ENCODE measurements around the gene PRX. TPM values are rescaled to one million over a fixed set of nuclear protein-coding genes. Genes with fewer than 3 reads are reported as not detected.
A peak's percentile ranks its signal among the peaks of the same experiment; 100 is the strongest.
"Not testable (repeated sequence)": the region's sequence is repeated elsewhere in the genome, so short reads cannot be mapped to it uniquely, and the experiment has no call there.

PRX gene
- total RNA-seq, 2 experiments from 2014 or later = 1.2 to 1.7 TPM

DNA sequence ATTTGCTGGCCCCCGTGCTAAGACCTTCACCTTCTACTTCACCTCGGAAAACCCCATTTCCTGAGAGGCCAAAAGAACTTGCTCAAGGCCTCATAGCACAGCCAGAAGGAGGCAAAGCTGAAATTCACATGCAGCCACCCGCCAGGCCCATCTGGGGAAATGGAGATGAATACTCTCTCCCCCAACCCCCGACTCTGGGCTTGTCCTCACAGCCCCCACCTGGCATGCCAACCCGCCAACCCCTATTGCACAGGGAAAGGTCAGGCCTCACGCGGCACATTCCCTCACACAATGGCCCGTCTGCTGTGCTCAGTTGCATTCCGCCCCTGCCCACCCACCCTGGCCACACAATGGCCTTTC lies 3.2 kb downstream of the PRX start:
- no peak for DNase-seq
- no peaks in the 10 kb centered on the region for H3K9me3 Mint-ChIP-seq
- intact Hi-C loops (cut with micrococcal nuclease) = no loop called here
- H3K27me3 Mint-ChIP-seq = peaks cover 3% of the 10 kb centered on the region
- no peak overlapping the region for H3K27ac Mint-ChIP-seq
- CTCF ChIA-PET = interaction anchor here (1.4 to 2.8 kb wide), 2 partner anchors 10 to 105 kb away, joined by 6 to 13 read pairs; no protein-coding TSS in a partner anchor
- no peak overlapping the region for H3K4me3 Mint-ChIP-seq
- H3K36me3 Mint-ChIP-seq = no peaks in the 10 kb centered on the region
- peaks cover 7% of the 10 kb centered on the region for H3K4me1 Mint-ChIP-seq (ENCODE audit: low read depth)
- POLR2A ChIA-PET = no interaction called here

DNA sequence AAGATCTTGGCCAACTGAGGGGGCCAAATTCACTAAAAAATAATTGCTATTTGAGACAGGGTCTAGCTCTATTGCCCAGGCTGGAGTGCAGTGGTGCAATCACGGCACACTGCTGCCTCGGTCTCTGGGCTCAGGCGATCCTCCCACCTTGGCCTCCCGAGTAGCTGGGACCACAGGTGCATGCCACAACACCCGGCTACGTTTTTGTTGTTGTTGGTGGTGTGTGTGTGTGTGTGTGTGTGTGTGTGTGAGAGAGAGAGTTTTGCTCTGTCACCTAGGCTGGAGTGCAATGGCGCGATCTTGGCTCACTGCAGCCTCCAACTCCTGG lies 4.6 kb downstream of the PRX start:
- H3K4me1 Mint-ChIP-seq (ENCODE audit: low read depth); POLR2A ChIA-PET: not testable (repeated sequence)
- intact Hi-C loops (cut with micrococcal nuclease) = loop anchor here (10.0 kb wide), 1 partner anchor 56 kb away; the partner anchor contains the start of genes BLVRB and SPTBN4

DNA sequence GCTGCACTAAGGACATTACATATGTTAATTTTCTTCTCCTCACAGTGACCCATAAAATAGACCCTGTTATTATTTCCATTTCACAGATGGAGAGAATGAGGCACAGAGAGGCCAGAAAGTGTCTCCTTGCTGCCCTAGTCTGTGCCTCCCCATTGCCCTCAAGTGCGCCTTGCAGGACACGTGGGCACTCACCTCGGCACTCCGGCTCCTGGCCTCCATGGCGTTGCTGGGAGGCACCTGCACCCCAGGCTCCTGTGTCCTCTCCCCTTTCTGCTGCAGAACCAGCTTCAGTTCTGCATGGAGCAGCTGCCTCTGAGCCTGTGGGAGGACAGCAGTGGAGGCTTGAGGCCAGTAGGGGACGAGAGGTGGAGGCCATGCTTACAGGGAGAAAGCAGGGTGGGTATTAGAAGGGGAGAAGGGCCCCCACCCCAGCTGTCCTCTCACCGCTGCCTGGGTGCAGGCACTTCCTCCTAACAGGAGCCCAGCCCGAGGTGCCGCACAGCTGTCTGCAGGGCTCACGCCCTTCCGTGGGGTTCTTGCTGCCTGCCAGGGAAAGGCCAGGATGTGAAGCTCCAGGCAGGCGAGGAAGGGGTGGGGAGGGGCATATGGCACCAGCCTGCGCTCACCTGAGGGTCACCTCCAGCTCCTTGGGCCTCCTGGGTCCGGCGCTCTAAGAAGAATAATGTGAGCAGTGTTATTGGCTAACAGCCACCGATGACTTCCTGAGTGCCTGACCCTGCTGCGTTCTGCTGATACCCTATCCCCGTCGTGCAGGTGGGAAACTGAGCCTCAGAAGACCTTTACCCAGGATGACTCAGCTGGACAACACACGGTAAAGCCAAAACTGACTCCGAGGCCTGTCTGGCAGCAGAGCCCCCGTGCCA lies 5.2 kb downstream of the PRX start:
- DNase-seq = no peak
- intact Hi-C loops (cut with micrococcal nuclease) = loop anchor here (10.0 kb wide), 1 partner anchor 57 kb away; the partner anchor contains the start of genes BLVRB and SPTBN4
- H3K27me3 Mint-ChIP-seq = no peaks in the 10 kb centered on the region
- H3K4me1 Mint-ChIP-seq (ENCODE audit: low read depth) = peaks cover 13% of the 10 kb centered on the region
- no peaks in the 10 kb centered on the region for H3K36me3 Mint-ChIP-seq
- no peaks in the 10 kb centered on the region for H3K9me3 Mint-ChIP-seq
- CTCF ChIA-PET = interaction anchor here (2.4 kb wide), 1 partner anchor 13 kb away, joined by 11 read pairs; no protein-coding TSS in a partner anchor
- no peak overlapping the region for H3K27ac Mint-ChIP-seq
- no peak overlapping the region for H3K4me3 Mint-ChIP-seq
- POLR2A ChIA-PET = interaction anchor here (0.6 kb wide), 1 partner anchor 13 kb away, joined by 3 read pairs; no protein-coding TSS in a partner anchor

More for the DNA sequence above, 4.6 kb downstream of the PRX start:
- not testable (repeated sequence) for H3K27ac Mint-ChIP-seq, H3K36me3 Mint-ChIP-seq, H3K9me3 Mint-ChIP-seq, DNase-seq, H3K4me3 Mint-ChIP-seq, H3K27me3 Mint-ChIP-seq
- CTCF ChIA-PET = interaction anchor here (2.4 kb wide), 1 partner anchor 12 kb away, joined by 11 read pairs; no protein-coding TSS in a partner anchor

DNA sequence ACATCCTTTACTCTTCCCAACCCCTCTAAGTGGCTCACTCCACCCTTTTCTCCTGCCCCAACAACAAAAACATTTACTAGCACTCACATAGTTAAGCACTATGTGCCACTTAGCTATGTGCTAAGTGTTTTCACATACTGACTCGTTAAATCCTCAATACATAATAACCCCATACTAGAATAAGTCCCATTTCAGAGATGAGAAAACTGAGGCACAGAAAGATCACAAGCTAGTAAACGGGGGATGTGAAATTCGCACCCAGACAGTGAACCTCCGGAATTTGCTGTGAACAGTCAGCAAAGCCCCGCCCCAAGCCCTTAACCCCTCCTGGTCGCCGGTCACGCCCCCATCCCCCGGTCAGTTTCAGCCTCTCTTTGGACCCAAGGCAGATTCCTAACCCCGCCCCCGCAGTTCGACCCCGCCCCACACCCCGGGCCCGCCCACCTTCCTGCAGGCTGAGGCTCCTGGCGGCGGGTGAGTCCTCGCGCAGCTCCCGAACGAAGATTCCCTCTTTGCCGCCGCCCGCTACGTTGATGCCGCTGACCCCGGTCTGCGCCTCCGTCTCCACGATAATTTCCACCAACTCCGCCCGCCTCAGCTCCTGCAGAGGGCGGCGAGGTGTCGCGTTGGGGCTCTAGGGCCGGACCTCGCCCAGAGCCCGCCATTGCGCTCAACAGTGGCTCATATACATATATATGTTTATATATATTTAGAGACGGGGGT lies 9.8 kb downstream of the PRX start:
- H3K4me1 Mint-ChIP-seq (ENCODE audit: low read depth) = peaks cover 20% of the 10 kb centered on the region
- H3K27ac Mint-ChIP-seq = peak overlapping the region; percentile 16
- POLR2A ChIA-PET = interaction anchor here (1.1 to 1.4 kb wide), 3 partner anchors 10 to 39 kb away, joined by 3 to 5 read pairs (median 4); partner anchors contain the start of gene PRX
- CTCF ChIA-PET = interaction anchor here (0.6 to 1.7 kb wide), 5 partner anchors 17 to 852 kb away, joined by 3 to 11 read pairs (median 3); no protein-coding TSS in a partner anchor
- DNase-seq = peak; percentile 95
- no peaks in the 10 kb centered on the region for H3K9me3 Mint-ChIP-seq
- no peaks in the 10 kb centered on the region for H3K36me3 Mint-ChIP-seq
- H3K27me3 Mint-ChIP-seq = no peaks in the 10 kb centered on the region
- peak overlapping the region; percentile 78 for H3K4me3 Mint-ChIP-seq
- intact Hi-C loops (cut with micrococcal nuclease) = loop anchor here (10.0 kb wide), 1 partner anchor 61 kb away; the partner anchor contains the start of genes BLVRB and SPTBN4

DNA sequence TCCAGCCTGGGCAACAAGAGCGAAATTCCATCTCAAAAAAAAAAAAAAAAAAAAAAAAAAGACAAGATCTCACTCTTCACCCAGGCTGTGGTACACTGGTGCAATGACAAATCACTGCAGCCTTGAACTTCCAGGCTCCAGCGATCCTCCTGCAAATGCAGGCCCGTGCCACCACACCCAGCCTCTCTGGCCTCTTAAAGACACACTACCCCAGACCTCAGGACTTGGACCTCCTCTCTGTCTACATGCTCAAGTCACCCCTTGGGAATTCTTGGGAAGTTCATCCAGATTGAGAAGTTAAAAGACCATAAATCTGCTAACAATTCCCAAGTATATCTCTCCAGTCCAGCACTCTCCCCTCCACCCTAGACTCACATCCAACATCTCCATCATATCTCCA lies 12.6 kb downstream of the PRX start:
- POLR2A ChIA-PET = no interaction called here
- Mint-ChIP-seq H3K9me3 (no peaks in the 10 kb centered on the region), H3K27ac (no peak overlapping the region), H3K4me1 (ENCODE audit: low read depth) (peaks cover 14% of the 10 kb centered on the region), H3K36me3 (no peaks in the 10 kb centered on the region), H3K27me3 (no peaks in the 10 kb centered on the region), H3K4me3 (no peak overlapping the region)
- DNase-seq = no peak
- CTCF ChIA-PET = interaction anchor here (0.9 kb wide), 1 partner anchor 36 kb away, joined by 3 read pairs; no protein-coding TSS in a partner anchor
- intact Hi-C loops (cut with micrococcal nuclease) = loop anchor here (10.0 kb wide), 1 partner anchor 64 kb away; the partner anchor contains the start of genes BLVRB and SPTBN4

DNA sequence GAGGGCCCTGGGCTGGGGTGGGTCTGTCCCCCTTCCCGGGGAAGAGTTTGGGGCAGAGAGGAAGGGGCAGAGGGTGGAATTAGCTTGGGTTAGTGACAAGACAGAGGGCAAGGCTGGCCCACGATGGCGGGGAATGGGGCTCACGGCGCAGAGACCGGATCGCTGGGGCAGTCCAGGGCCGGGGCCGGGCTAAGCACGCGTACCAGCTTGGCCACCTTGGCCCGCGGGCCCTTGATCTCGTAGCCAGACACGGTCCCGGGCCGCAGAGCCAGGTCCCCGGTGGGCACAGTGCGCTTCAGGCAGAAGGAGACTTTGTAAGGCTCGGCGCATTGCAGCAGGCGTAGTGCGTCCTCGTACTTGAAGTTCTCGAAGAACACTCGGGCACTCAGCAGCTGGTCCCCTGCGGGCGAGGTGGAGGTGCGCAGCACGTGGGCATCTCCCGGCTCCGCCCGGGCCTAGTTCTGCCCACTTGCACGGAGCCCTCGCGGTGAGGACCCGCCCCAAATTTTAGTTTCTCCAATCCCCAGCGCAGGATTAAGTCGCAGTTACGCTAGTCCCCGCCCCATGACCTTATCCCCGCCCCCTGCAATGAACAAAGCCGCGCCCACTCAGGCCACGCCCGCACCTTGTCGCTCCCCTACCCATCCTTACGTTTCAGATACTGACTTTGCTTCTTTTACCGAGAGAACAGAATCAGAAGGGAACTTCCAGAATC lies 14.6 kb downstream of the PRX start:
- H3K36me3 Mint-ChIP-seq = no peaks in the 10 kb centered on the region
- H3K9me3 Mint-ChIP-seq = no peaks in the 10 kb centered on the region
- DNase-seq = peak; percentile 82
- H3K4me3 Mint-ChIP-seq = no peak overlapping the region
- H3K27me3 Mint-ChIP-seq = no peaks in the 10 kb centered on the region
- H3K4me1 Mint-ChIP-seq (ENCODE audit: low read depth) = peaks cover 12% of the 10 kb centered on the region
- ChIA-PET POLR2A (interaction anchor here (0.6 kb wide), 1 partner anchor 598 kb away, joined by 3 read pairs; no protein-coding TSS in a partner anchor), CTCF (no interaction called here)
- H3K27ac Mint-ChIP-seq = no peak overlapping the region
- intact Hi-C loops (cut with micrococcal nuclease) = no loop called here

DNA sequence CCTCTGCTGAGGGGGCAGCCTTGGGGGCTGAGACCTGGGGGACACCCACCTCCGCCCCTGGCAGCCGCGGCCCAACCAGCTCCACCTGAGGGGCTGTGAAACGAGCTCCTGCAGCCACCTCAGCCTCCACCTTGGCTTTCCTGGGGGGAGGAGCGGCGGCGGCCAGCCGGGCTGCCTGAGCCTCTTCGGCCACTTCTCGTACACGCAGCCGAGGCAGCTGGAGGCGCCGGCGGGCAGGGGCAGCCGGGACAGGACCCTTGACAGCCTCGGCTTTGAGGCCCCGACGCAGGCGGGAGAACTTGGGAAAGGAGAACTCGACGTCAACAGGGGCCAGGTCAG lies 15.6 kb downstream of the PRX start:
- POLR2A ChIA-PET = no interaction called here
- no peaks in the 10 kb centered on the region for H3K9me3 Mint-ChIP-seq
- no peaks in the 10 kb centered on the region for H3K36me3 Mint-ChIP-seq
- H3K27me3 Mint-ChIP-seq = no peaks in the 10 kb centered on the region
- peaks cover 8% of the 10 kb centered on the region for H3K4me1 Mint-ChIP-seq (ENCODE audit: low read depth)
- no peak overlapping the region for H3K27ac Mint-ChIP-seq
- H3K4me3 Mint-ChIP-seq = no peak overlapping the region
- intact Hi-C loops (cut with micrococcal nuclease) = no loop called here
- CTCF ChIA-PET = interaction anchor here (0.5 kb wide), 1 partner anchor 1431 kb away, joined by 3 read pairs; no protein-coding TSS in a partner anchor
- no peak for DNase-seq

DNA sequence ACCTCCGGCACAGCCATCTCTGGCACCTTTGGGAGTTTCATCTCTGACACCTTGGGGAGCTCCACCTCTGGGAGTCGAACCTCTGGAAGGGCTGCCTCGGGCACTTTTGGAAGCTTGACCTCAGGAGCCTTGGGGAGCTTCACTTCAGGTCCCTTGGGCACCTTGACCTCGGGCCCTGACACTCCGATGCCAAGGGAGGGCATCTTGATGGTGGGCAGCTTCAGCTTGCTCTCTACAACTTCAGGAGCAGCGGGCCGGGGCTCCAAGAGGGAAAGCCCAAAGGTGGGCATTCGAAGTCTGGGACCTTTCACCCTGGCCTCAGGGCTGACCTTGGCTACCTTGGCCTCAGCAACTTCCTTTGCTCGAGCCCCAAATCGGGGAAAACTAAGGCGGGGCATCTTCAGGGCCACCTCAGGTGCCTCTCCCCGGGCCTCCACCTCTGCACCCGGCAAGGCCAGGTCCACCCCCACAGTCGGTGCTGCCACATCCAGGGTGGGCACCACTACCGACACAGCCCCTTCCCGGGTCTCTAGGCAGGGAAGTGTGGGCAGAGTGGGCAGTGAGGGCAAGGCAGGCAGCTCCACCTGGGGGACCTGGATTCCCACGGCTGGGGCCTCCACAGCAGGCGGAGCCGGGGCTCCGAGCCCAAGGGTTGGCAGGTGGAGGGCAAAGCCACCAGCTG lies 16.2 kb downstream of the PRX start:
- POLR2A ChIA-PET = no interaction called here
- no peaks in the 10 kb centered on the region for H3K9me3 Mint-ChIP-seq
- H3K4me1 Mint-ChIP-seq (ENCODE audit: low read depth) = peaks cover 8% of the 10 kb centered on the region
- no peak for DNase-seq
- no peaks in the 10 kb centered on the region for H3K27me3 Mint-ChIP-seq
- no peak overlapping the region for H3K27ac Mint-ChIP-seq
- no peak overlapping the region for H3K4me3 Mint-ChIP-seq
- H3K36me3 Mint-ChIP-seq = no peaks in the 10 kb centered on the region
- CTCF ChIA-PET = interaction anchor here (0.5 kb wide), 1 partner anchor 1432 kb away, joined by 3 read pairs; no protein-coding TSS in a partner anchor
- intact Hi-C loops (cut with micrococcal nuclease) = no loop called here

DNA sequence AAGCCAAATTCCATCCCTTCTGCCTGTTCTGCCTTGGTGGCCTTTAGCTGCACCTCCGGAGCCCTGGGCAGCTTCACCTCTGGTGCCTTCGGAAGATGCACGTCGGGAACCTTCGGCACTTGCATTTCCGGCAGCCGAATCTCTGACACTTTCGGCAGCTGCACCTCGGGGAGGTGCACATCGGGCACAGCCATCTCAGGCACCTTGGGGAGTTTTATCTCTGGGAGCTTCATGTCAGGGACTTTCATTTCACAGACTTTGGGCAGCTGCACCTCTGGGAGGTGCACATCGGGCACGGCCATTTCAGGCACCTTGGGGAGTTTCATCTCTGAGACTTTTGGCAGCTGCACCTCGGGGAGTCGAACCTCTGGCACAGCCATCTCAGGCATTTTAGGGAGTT lies 17.2 kb downstream of the PRX start:
- Mint-ChIP-seq H3K36me3 (no peaks in the 10 kb centered on the region), H3K9me3 (no peaks in the 10 kb centered on the region), H3K4me1 (ENCODE audit: low read depth) (peaks cover 8% of the 10 kb centered on the region), H3K27ac (no peak overlapping the region), H3K27me3 (no peaks in the 10 kb centered on the region), H3K4me3 (no peak overlapping the region)
- DNase-seq = no peak
- CTCF ChIA-PET = interaction anchor here (0.5 to 0.7 kb wide), 2 partner anchors 91 to 189 kb away, joined by 3 to 4 read pairs; no protein-coding TSS in a partner anchor
- POLR2A ChIA-PET = no interaction called here
- intact Hi-C loops (cut with micrococcal nuclease) = no loop called here

DNA sequence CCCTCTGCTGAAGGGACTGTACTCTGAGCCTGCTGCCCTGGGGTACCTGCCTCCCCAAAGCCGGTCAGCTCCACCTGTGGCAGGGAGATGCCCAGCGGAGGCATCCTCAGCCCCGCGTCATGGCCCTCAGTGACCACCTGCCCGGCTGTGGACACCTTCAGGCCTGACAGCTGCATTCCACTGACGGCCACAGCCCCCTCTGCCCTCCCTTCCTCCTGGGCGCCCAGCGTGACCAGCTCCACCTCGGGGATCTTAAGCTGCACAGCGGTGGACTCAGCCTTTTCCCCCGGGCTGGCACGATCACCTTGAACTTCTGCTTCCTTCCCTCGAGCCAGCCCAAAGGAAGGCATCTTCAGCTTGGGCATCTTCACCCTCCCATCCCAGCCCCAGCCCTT lies 18.4 kb downstream of the PRX start:
- ChIA-PET POLR2A (no interaction called here), CTCF (no interaction called here)
- no peak for DNase-seq
- H3K27me3 Mint-ChIP-seq = no peaks in the 10 kb centered on the region
- intact Hi-C loops (cut with micrococcal nuclease) = no loop called here
- H3K36me3 Mint-ChIP-seq = no peaks in the 10 kb centered on the region
- H3K9me3 Mint-ChIP-seq = no peaks in the 10 kb centered on the region
- H3K27ac Mint-ChIP-seq = no peak overlapping the region
- H3K4me1 Mint-ChIP-seq (ENCODE audit: low read depth) = peaks cover 8% of the 10 kb centered on the region
- no peak overlapping the region for H3K4me3 Mint-ChIP-seq
